GM19455 (cell line): ENCODE measurements around the gene SHMT2.

Experiments used
- ATAC-seq: cut with Tn5 transposase; IDR thresholded peaks from one replicate; pipeline ENCODE4 v1.9.1; 2021; ENCODE audit not compliant: unreplicated experiment

Gene SHMT2

DNA sequence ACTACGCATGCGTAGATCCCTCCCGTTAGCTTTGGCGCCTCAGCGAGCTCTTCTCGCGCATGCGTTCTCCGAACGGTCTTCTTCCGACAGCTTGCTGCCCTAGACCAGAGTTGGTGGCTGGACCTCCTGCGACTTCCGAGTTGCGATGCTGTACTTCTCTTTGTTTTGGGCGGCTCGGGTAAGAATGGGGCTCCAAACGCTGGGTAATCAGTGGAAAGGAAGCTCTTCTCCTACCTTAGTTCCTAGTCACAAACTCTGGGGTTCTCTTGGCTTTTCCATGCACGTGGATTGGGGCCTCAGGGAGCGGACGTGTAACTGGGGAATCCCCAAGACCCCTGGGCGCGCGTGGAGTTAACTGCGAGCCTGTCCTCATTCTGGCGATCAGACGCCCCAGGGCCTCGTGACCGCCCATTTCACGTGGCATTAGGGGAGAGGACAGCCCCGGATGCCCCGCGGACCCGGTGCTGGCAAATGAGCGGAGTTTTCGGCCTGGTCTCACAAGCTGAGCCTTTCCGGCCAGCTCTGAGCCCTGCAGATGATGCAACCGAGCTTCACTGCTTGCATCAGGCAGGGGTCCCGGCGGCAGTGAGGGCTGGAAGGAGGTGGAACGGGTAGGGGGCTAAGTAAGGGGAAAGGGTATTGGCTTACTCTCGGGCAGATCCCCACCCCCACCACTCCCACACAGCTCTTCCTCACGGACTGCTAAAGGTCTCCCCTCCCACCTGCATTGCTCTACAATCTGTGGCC lies at the start of gene SHMT2:
SHMT2 (plus strand) TSS at position 78 of the 747 bp plus-strand sequence; CDS start at position 146, 68 bp downstream.
- ATAC-seq, result peak; percentile 52

GRCh38 chr12:57180321-57180989 lies 49.1 kb upstream of the SHMT2 start:
- ATAC-seq, result no peak

GRCh38 chr12:57181072-57181471 lies 48.4 kb upstream of the SHMT2 start:
- ATAC-seq, result no peak

DNA sequence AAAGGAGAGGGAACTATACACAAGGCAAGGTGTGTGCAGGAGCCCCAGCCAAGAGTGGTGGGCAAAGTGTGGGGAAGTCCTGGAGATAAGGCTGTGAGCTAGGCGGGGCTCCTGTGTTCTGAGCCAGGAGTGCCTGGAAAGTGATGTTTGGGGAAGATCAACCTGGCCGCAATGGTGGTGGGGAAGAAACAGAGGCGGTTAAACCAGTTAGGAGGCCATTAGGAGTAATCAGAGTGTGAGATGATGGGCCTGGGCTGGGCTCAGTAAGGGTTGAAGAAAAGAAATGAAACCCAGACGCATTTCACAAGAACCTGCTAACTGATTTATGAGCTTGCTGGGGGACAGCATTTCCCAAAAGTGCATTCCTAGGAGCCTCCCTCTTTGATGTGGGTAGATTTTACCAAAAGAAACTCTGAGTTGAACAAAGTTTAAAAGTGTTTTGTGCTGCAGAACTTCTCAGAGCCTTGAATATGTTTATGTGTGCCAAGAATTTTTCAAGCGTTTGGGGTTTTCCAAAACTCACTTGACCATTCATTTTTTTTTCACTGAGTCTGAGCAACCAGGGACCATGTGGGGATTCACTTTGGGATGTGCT lies 47.9 kb upstream of the SHMT2 start:
- ATAC-seq, result no peak

DNA sequence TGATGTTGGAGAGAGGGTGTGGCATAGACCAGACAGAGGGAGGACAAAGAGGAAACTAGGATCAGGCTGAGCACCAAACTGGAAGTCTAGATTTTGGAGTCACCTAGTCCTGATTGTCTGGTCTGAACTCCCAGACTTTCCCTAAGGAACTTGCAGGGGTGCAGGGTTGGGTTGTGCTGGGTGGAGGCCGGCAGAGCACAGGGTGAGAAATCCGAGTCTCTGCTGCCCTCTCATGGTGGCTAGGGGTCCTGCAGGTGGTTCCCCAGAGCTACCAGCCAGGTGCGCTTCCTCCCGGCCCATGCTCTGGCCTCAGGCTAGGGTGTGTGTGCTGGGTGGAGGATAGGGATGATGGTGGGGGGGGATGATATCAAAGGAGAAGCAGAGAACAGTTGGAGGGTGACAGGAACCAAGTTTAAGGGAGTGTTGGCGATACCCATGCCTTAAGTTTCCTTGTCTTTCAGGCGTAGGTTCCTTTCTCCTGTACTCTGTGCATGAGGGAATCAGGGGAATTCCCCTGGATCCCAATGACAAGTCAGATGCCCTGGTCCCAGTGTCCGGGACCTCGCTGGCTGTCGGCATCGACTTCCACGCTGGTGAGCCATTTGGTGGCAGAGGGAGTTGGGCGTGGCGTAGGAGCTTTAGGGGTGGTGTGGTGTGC lies 46.5 kb upstream of the SHMT2 start:
- peak; percentile 73 for ATAC-seq

DNA sequence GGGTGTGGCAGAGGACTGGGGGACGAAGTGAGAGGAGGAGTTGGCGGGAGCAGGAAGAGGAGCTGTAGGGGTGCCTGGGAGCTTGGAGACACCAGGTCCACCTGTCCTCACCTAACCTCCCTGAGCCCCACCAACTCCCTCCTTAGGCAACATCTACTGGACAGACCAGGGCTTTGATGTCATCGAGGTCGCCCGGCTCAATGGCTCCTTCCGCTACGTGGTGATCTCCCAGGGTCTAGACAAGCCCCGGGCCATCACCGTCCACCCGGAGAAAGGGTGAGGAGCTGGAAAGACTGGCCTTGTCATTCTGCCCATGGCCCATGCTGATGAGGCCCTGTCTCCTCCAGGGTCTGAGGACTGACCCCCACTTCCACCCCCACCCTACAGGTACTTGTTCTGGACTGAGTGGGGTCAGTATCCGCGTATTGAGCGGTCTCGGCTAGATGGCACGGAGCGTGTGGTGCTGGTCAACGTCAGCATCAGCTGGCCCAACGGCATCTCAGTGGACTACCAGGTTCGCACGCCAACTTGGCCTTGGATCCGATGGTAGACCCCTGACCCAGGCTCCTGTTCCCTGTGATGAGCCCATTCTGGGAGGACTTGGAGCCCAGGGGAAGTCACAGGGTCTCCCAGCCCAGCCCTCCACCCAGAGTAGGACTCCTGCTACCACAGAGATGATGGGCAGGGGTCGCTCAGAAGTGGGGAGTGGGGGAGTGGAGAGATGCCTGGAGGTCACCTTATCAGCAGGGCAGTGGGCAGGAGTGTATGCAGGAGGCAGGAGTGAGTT lies 45.4 kb upstream of the SHMT2 start:
- ATAC-seq, result no peak

GRCh38 chr12:57185403-57185802 lies 44.1 kb upstream of the SHMT2 start:
- no peak for ATAC-seq

DNA sequence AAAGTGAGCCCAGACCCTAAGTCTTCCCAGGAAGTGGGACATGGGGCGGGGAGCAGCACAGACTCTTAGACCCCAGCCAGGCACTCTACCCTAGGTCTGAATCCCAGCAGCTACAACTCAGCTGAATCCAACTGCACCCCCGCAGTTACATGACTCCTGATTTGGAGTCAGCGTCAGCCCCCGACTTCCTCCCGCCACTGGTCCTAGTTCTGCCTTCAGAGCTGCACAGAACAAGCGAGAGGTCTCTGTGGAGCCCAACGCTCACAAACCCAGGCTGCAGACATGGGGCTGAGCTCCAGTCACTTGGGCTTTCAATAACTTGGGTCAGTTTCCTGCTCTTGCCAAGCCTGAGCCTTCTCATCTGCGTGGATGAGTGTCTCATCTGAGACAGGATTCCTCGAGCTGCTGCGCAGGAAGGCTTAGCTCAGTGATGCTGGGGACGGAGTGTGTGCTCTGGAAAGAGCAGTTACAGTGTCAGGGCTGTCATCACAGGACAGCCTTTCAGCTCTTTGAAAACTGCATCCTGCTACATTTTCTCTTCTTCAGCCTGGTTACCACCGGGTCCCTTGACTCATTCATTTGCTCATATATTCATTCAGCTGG lies 43.5 kb upstream of the SHMT2 start:
- ATAC-seq, result no peak

DNA sequence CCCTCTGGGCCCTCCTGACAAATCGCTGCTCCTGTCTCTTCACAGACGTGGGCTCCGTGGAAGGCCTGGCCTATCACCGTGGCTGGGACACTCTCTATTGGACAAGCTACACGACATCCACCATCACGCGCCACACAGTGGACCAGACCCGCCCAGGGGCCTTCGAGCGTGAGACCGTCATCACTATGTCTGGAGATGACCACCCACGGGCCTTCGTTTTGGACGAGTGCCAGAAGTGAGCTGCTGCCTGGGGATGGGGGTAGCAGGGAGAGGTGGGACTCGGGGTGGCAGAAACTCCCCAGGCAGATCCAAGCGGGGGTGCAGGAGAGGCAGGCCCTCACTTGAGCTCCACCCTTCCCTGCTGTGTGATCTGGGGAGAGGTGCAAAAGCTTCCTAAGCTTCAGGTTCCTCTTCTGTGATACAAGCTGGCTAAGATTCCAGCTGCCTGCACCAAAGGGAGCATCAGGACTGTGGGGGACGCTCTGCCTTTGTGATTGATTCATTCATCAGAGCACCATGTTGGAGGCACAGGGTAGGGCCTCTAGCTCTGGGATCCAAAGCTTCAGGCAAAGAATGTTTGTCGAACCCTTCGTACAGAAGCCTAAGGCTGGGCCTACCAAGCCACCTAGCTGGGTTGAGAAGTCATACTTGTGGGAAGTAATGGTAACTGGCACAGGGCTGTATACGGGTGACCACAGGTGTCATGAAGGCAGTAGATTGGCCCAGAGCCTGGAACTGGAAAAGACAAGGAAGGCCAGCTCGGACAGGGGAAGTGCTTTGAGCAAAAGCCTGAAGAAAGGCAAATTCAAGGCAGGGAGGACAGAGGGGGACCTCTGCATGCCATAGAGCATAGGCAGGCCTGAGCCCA lies 42.1 kb upstream of the SHMT2 start:
- no peak for ATAC-seq

DNA sequence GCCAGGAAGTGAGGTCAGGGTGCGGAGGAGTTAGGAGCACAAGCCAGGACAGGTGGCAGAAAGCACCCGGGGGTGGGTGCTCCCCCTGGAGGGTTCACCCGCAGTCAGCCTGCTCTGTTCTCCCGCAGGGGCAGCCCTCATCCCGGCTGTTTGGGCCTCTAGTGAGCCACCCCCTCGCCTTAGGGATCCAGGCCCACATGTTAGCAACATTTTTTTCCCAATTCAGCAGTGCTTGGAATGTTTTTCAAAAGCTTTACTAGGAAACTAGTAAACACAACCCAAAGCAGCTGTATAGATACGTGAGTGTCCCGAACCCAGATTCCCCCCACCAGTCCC lies 41.5 kb upstream of the SHMT2 start:
- ATAC-seq, result no peak

GRCh38 chr12:57190037-57190436 lies 39.5 kb upstream of the SHMT2 start:
- ATAC-seq, result no peak

DNA sequence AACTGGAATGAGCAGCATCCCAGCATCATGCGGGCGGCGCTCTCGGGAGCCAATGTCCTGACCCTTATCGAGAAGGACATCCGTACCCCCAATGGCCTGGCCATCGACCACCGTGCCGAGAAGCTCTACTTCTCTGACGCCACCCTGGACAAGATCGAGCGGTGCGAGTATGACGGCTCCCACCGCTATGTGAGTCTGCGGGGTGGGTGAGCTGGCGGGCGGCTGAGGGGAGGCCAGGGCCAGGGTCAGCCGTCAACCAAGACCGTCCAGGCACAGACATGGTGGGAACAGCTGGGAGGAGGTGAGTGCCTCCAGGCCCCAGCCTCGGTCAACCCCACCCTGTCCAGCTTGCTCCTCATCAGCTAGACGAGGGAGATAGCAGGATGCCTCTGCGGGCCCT lies 38.7 kb upstream of the SHMT2 start:
- ATAC-seq, result no peak

DNA sequence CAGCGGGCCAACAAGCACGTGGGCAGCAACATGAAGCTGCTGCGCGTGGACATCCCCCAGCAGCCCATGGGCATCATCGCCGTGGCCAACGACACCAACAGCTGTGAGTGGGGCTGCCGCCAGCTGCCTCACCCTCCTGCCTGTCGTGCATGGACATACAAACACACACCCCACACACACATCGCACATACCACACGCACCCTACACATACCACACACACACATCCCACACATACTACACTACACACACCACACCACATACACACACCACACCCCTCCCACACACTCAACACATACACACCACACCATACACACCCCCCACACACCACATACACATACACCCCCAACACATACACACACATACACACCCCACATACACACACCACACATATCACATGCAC lies 38.1 kb upstream of the SHMT2 start:
- ATAC-seq, result no peak

- ATAC-seq, result no peak
These were observed 36.6 kb upstream of the SHMT2 start for GRCh38 chr12:57192920-57193319.

DNA sequence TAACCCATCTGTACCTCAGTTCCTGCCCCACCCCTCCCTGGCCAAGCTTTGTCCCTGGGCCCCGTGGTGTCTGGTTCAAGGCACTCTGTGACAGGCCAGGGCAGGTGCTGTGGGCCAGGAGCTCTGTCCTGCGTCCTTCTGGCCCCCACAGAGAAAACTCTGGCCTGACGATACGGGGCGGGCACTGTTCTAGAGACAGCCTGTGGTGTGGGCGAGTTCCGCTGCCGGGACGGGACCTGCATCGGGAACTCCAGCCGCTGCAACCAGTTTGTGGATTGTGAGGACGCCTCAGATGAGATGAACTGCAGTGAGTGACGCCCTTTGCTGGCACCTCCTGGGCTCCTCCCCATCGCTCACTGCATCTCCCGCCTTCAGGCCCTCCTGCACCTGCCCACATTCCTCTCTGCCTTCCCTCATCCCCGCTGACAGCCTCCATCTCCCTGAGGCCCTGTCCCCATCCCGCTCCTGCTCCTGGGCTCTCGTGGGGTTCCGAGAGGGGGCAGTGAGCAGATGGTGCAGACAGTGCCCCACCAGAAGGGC lies 35.7 kb upstream of the SHMT2 start:
- ATAC-seq, result no peak

DNA sequence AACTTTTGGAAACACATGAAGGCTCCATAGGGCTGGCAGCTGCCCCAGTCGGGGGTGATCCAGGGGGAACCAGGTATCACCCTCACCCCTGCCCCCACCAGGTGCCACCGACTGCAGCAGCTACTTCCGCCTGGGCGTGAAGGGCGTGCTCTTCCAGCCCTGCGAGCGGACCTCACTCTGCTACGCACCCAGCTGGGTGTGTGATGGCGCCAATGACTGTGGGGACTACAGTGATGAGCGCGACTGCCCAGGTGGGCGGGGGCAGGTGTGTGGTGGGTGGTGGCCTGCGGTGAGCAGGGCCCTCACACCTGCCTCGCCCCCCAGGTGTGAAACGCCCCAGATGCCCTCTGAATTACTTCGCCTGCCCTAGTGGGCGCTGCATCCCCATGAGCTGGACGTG lies 35.3 kb upstream of the SHMT2 start:
- ATAC-seq, result no peak

- ATAC-seq, result no peak
These were observed 34.3 kb upstream of the SHMT2 start for GRCh38 chr12:57195186-57195585.

DNA sequence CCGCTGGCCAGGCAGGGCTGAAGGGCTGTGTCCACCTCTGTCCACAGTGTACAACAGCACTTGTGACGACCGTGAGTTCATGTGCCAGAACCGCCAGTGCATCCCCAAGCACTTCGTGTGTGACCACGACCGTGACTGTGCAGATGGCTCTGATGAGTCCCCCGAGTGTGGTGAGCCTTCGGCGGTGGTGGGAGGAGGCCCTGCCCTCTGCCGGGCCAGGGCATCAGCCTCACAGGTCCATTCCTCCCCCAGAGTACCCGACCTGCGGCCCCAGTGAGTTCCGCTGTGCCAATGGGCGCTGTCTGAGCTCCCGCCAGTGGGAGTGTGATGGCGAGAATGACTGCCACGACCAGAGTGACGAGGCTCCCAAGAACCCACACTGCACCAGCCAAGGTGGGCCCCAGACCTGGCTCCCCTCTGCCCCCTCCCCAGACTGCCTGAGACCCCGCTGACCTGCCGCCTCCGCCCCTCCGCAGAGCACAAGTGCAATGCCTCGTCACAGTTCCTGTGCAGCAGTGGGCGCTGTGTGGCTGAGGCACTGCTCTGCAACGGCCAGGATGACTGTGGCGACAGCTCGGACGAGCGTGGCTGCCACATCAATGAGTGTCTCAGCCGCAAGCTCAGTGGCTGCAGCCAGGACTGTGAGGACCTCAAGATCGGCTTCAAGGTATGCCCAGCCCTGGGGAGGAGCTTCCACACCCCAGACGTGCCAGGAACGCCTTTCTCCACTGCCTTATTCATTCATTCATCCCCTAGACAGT lies 33.7 kb upstream of the SHMT2 start:
- no peak for ATAC-seq

DNA sequence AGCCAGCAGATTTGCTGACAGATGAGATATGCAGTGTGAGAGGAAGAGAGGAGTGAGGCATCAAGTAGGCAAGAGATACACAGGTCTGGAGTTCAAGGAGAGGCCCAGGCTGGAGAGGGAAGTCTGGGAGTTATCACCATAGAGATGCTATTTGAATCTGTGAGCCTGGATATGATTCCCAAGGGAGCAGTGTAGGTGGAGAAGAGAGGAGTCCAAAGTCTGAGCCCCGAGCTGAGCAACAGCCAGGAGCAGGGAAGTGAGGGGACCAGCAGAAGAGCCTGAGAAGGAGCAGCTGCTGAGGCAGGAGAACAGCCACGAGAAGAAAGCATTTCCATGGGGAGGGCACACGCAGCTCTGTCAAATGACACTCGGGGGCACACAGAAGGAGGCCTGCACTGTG lies 33.1 kb upstream of the SHMT2 start:
- no peak for ATAC-seq
